ENCODE measurements around the gene MKNK1.

- no peak for TF ChIP-seq CTCF (conservative IDR thresholded peaks at IDR 0.05 in 1 of 2, IDR thresholded peaks at IDR 0.05 in 1 of 2; ENCODE audit: extremely low read depth in 1 of 2, insufficient read depth in 1 of 2, low read depth in 1 of 2, low read length in 2 of 2)
- TF ChIP-seq EZH2 (IDR thresholded peaks at IDR 0.05; ENCODE audit: borderline replicate concordance, low read length): no peak
These were observed 66.4 kb downstream of the MKNK1 start for GRCh38 chr1:46537651-46538050.

Measured in mammary epithelial cell (primary cell).